Measurements from ENCODE around the gene HIBADH. TPM values are rescaled to one million over a fixed set of nuclear protein-coding genes. Genes with fewer than 3 reads are reported as not detected.

HIBADH gene
- total RNA-seq, 1 donor from 2014 or later: 10.3 TPM

DNA sequence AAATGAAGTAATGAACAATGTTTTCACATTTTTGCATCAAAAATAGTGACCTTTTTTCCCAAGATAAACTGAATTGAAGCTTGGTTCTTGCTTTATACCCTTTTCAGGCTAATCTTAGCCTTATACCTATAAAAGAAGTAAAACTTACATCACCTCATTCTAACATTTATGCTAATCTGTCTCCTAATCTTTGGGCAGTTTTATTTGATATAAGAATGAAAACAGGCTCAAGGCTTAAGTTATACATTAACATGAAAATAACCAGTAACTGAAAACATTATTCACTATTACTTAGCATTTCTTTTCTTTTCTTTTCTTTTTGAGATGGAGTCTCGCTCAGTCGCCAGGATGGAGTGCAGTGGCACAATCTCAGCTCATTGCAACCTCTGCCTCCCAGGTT is 113.1 kb downstream of the HIBADH start:
- TF ChIP-seq, protein P1, sequence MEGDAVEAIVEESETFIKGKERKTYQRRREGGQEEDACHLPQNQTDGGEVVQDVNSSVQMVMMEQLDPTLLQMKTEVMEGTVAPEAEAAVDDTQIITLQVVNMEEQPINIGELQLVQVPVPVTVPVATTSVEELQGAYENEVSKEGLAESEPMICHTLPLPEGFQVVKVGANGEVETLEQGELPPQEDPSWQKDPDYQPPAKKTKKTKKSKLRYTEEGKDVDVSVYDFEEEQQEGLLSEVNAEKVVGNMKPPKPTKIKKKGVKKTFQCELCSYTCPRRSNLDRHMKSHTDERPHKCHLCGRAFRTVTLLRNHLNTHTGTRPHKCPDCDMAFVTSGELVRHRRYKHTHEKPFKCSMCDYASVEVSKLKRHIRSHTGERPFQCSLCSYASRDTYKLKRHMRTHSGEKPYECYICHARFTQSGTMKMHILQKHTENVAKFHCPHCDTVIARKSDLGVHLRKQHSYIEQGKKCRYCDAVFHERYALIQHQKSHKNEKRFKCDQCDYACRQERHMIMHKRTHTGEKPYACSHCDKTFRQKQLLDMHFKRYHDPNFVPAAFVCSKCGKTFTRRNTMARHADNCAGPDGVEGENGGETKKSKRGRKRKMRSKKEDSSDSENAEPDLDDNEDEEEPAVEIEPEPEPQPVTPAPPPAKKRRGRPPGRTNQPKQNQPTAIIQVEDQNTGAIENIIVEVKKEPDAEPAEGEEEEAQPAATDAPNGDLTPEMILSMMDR (IDR thresholded peaks at IDR 0.05; ENCODE audit: partially characterized antibody, unreplicated experiment): no peak
- H3K4me1 Mint-ChIP-seq (ENCODE audit: low read depth, unreplicated experiment): peaks cover 46% of the 10 kb centered on the region
- DNase-seq: no peak

DNA sequence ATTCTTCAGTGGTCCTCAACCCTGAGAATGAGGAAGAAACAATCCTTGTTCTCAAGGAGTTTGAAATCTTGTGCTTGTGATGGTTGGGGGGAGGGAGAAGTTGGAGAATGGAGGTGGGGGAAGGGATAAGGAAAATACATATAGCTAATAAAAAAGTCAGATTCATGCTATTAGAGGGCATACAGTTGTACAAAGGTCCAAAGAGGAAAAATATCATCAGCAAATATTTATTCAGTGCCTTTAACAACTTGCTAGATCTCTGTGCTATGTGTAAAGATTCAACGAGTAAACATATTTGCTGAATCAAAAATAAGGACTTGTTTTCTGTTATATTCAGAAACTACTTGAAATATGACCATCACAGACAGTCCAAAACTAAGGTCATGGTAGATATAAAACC is 114.4 kb downstream of the HIBADH start:
- Mint-ChIP-seq H3K27ac (ENCODE audit: unreplicated experiment) (no peak overlapping the region), H3K4me1 (ENCODE audit: low read depth, unreplicated experiment) (peaks cover 40% of the 10 kb centered on the region), H3K36me3 (ENCODE audit: unreplicated experiment) (peaks cover 6% of the 10 kb centered on the region), H3K9me3 (ENCODE audit: unreplicated experiment) (peaks cover 4% of the 10 kb centered on the region), H3K4me3 (ENCODE audit: unreplicated experiment) (no peak overlapping the region), H3K27me3 (ENCODE audit: unreplicated experiment) (peaks cover 8% of the 10 kb centered on the region)
- TF ChIP-seq, protein P1 (IDR thresholded peaks at IDR 0.05; ENCODE audit: partially characterized antibody, unreplicated experiment): no peak
- no peak for DNase-seq

More for the DNA sequence above, 113.1 kb downstream of the HIBADH start:
- peaks cover 6% of the 10 kb centered on the region for H3K36me3 Mint-ChIP-seq (ENCODE audit: unreplicated experiment)
- no peak overlapping the region for H3K27ac Mint-ChIP-seq (ENCODE audit: unreplicated experiment)
- H3K4me3 Mint-ChIP-seq (ENCODE audit: unreplicated experiment): no peak overlapping the region
- H3K27me3 Mint-ChIP-seq (ENCODE audit: unreplicated experiment): peaks cover 8% of the 10 kb centered on the region
- peaks cover 4% of the 10 kb centered on the region for H3K9me3 Mint-ChIP-seq (ENCODE audit: unreplicated experiment)

DNA sequence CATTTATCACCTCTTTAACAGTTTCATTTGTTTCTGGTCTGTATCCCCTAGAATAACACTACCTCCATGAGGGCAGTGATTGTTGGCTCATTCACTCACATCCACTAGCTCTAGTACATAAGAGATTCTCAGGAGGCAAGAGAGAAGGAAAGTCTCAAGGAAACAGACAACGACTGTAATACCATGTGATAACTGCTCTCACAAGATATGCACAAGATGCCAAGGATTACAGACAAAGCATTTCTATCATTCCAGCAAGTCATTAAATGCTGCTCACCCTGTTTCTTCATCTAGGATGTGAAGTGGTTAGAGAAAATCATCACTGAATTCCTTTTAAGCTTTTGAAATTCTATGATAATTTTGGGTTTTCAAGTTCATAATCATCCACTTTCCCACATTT is 115.3 kb downstream of the HIBADH start:
- no peak overlapping the region for H3K27ac Mint-ChIP-seq (ENCODE audit: unreplicated experiment)
- TF ChIP-seq, protein P1 (IDR thresholded peaks at IDR 0.05; ENCODE audit: partially characterized antibody, unreplicated experiment): no peak
- no peak for DNase-seq
- H3K9me3 Mint-ChIP-seq (ENCODE audit: unreplicated experiment): peaks cover 4% of the 10 kb centered on the region
- peaks cover 8% of the 10 kb centered on the region for H3K27me3 Mint-ChIP-seq (ENCODE audit: unreplicated experiment)
- H3K4me3 Mint-ChIP-seq (ENCODE audit: unreplicated experiment): no peak overlapping the region
- peaks cover 31% of the 10 kb centered on the region for H3K4me1 Mint-ChIP-seq (ENCODE audit: low read depth, unreplicated experiment)
- peaks cover 6% of the 10 kb centered on the region for H3K36me3 Mint-ChIP-seq (ENCODE audit: unreplicated experiment)

DNA sequence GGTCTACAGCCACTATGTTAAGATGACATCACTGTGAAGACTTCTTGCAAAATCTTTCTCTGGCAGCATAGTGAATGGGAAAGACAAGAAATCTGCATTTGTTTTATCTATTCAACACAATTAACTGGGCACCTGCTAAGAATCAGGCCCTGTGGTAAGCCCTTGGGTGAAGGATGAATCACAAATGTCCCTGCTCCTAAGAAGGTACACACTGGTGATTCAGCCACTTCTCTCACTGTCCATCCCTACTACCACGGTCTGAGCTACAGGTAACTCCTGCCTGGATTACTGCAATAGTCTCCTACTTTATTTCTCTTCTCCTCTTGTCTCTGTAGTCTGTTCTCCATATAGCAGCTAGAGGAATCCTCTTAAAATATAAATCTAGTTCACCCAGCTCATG is 116.1 kb downstream of the HIBADH start:
- peaks cover 6% of the 10 kb centered on the region for H3K27me3 Mint-ChIP-seq (ENCODE audit: unreplicated experiment)
- peaks cover 26% of the 10 kb centered on the region for H3K4me1 Mint-ChIP-seq (ENCODE audit: low read depth, unreplicated experiment)
- TF ChIP-seq, protein P1 (IDR thresholded peaks at IDR 0.05; ENCODE audit: partially characterized antibody, unreplicated experiment): no peak
- no peak for DNase-seq
- H3K4me3 Mint-ChIP-seq (ENCODE audit: unreplicated experiment): no peak overlapping the region
- no peak overlapping the region for H3K27ac Mint-ChIP-seq (ENCODE audit: unreplicated experiment)
- H3K9me3 Mint-ChIP-seq (ENCODE audit: unreplicated experiment): no peaks in the 10 kb centered on the region
- H3K36me3 Mint-ChIP-seq (ENCODE audit: unreplicated experiment): peaks cover 6% of the 10 kb centered on the region

DNA sequence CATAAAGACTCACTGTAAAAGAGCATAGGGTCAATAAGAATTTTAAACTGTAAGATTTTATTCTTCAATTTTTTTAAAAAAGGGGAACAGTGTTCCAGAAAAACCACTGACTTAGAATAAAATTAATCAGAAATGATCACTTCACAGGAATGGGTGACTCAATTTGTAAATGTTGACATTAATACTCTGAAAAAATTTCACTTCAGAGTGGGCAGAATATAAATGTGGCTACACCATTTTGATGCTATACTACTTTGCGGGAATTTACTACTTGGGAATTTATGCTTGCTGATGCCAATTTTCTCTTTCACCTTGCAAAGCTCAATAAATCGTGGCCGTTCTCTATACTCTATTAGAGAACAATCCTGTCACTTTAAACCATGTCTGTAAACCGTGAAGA is 126.9 kb downstream of the HIBADH start:
- no peak overlapping the region for H3K4me3 Mint-ChIP-seq (ENCODE audit: unreplicated experiment)
- no peaks in the 10 kb centered on the region for H3K9me3 Mint-ChIP-seq (ENCODE audit: unreplicated experiment)
- DNase-seq: no peak
- H3K36me3 Mint-ChIP-seq (ENCODE audit: unreplicated experiment): no peaks in the 10 kb centered on the region
- peaks cover 2% of the 10 kb centered on the region for H3K27me3 Mint-ChIP-seq (ENCODE audit: unreplicated experiment)
- H3K4me1 Mint-ChIP-seq (ENCODE audit: low read depth, unreplicated experiment): no peaks in the 10 kb centered on the region
- H3K27ac Mint-ChIP-seq (ENCODE audit: unreplicated experiment): no peak overlapping the region
- TF ChIP-seq, protein P1 (IDR thresholded peaks at IDR 0.05; ENCODE audit: partially characterized antibody, unreplicated experiment): no peak

All from glutamatergic neuron (in vitro differentiated cells).